Adrenal gland (tissue), 5 donors: Measurements from ENCODE around the gene IMMP2L.

Source experiments
- CTCF ChIP-seq, 6 experiments: fragments of 450-650 bp in 4 of 6; fragments of 200-600 bp in 2 of 6; sonication (generic) in 1 of 6; IDR thresholded peaks; 1 replicate in 5 of 6; 2 replicates in 1 of 6; pipeline versions ENCODE4 v1.5.1 to v1.8.0; 2016 to 2021; ENCODE audit warnings: antibody characterized with exemption in 6 of 6, mild to moderate bottlenecking in 2 of 6, moderate library complexity in 1 of 6
- POLR2A ChIP-seq, 2 donors: fragments of 450-650 bp; IDR thresholded peaks; one replicate each; pipeline ENCODE4 v1.6.1; 2017; ENCODE audit warnings: antibody characterized with exemption in 2 of 2, mild to moderate bottlenecking in 2 of 2, moderate library complexity in 1 of 2
- donor health status: DM: no; HTN: no; CAD: no.

DNA sequence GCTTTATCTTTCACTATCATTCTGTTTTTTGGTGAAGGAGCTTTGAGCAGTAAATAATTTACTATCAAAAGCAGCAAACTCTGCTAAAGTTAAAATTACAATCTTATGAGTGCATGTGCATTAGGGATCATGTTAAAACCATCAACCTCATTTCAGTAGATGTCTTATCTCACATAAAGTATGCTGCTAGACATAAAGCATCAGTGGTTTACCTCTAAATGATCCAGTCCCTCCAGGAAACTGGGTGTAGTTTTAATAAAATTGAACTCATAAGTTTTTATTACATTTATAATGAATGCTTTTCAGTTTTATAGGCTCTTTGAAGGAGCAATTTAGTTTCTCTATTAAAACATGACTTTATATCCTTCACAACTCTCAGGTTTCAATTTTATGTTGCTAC is 362.6 kb downstream of the IMMP2L start:
- no peak for TF ChIP-seq POLR2A (IDR thresholded peaks at IDR 0.05)
- TF ChIP-seq CTCF (IDR thresholded peaks at IDR 0.05), result no peak
